ENCODE results near the gene YY1. TPM values are rescaled to one million over a fixed set of nuclear protein-coding genes. Genes with fewer than 3 reads are reported as not detected.
"Not testable (repeated sequence)": the region's sequence is repeated elsewhere in the genome, so short reads cannot be mapped to it uniquely, and the experiment has no call there.

Gene YY1
- polyA plus RNA-seq, 1 donor, result 72.2 TPM

- peak; percentile 82 for DNase-seq
Measured at GRCh38 chr14:100213956-100214769, 24.8 kb upstream of the YY1 start.

- no peak for DNase-seq
Measured at GRCh38 chr14:100214770-100215083, 24.2 kb upstream of the YY1 start.

GRCh38 chr14:100215330-100215885 lies 23.5 kb upstream of the YY1 start:
- no peak for DNase-seq

GRCh38 chr14:100219126-100219785 lies 19.7 kb upstream of the YY1 start:
- DNase-seq, result no peak

- peak; percentile 50 for DNase-seq
Measured at GRCh38 chr14:100221533-100222223, 17.3 kb upstream of the YY1 start.

- peak; percentile 15 for DNase-seq
Measured at GRCh38 chr14:100222224-100223093, 16.5 kb upstream of the YY1 start.

GRCh38 chr14:100223332-100224201 lies 15.4 kb upstream of the YY1 start:
- DNase-seq, result no peak

- no peak for DNase-seq
Measured at GRCh38 chr14:100224229-100224866, 14.6 kb upstream of the YY1 start.

GRCh38 chr14:100225169-100225568 lies 13.8 kb upstream of the YY1 start:
- DNase-seq, result no peak

GRCh38 chr14:100230361-100230760 lies 8.6 kb upstream of the YY1 start:
- DNase-seq, result no peak

GRCh38 chr14:100234511-100234910 lies 4.4 kb upstream of the YY1 start:
- DNase-seq, result no peak

GRCh38 chr14:100236271-100236818 lies 2.6 kb upstream of the YY1 start:
- DNase-seq, result not testable (repeated sequence)

- DNase-seq, result no peak
Measured at GRCh38 chr14:100236881-100237280, 2.1 kb upstream of the YY1 start.

GRCh38 chr14:100237735-100238418 lies 1.1 kb upstream of the YY1 start:
- DNase-seq, result peak; percentile 68

GRCh38 chr14:100239211-100239839 lies 381 bp downstream of the YY1 start:
- DNase-seq, result peak; percentile 28

- DNase-seq, result peak; percentile 90
Measured at GRCh38 chr14:100239840-100240667, 1.1 kb downstream of the YY1 start.

GRCh38 chr14:100240668-100241032 lies 1.7 kb downstream of the YY1 start:
- no peak for DNase-seq

- no peak for DNase-seq
Measured at GRCh38 chr14:100241279-100241678, 2.3 kb downstream of the YY1 start.

Data from hindlimb muscle (tissue), 1 donor.